Dermis lymphatic vessel endothelial cell (primary cell): Measurements from ENCODE around the gene LARP1B. TPM values are rescaled to one million over a fixed set of nuclear protein-coding genes. Genes with fewer than 3 reads are reported as not detected.

ENCODE experiments used
- total RNA-seq: library from RNA; depleted of rRNA; stranded (reverse); fragments of >200 nt; gene quantifications from 2 replicates; pipeline ENCODE4 v1.2.1, GENCODE V29; 2014

Gene LARP1B
- total RNA-seq = 13.4 and 13.5 TPM in 2 replicates

GRCh38 chr4:128060699-128061565 is at the start of gene LARP1B:
LARP1B (plus strand) TSS chr4:128061312; CDS start chr4:128074952, 13,640 bp downstream.

Other genes starting within 250 kb of the LARP1B start
- gene PLK4, start 180.4 kb upstream of the LARP1B start, total RNA-seq = 3.6 and 3.8 TPM in 2 replicates
- gene MFSD8, start 96.1 kb upstream of the LARP1B start, total RNA-seq = 17.3 and 19.4 TPM in 2 replicates
- gene ABHD18, start 95.9 kb upstream of the LARP1B start, total RNA-seq = 7.6 and 9.5 TPM in 2 replicates
- gene PGRMC2, start 226.5 kb downstream of the LARP1B start, total RNA-seq = 13.1 and 26.8 TPM in 2 replicates